Neural cell (in vitro differentiated cells): ENCODE data around the gene GSDME.

Source experiments
- CTCF ChIP-seq: fragments of 450-650 bp; IDR thresholded peaks from 2 replicates; pipeline ENCODE4 v1.5.1; 2014; ENCODE audit warnings: antibody characterized with exemption, mild to moderate bottlenecking, moderate library complexity; ENCODE audit not compliant: poor library complexity, severe bottlenecking
- RAD21 ChIP-seq: fragments of 450-650 bp; conservative IDR thresholded peaks from 2 replicates; pipeline ENCODE4 v1.6.1; 2014; ENCODE audit warnings: antibody characterized with exemption, mild to moderate bottlenecking, moderate library complexity
- REST ChIP-seq: IDR thresholded peaks from 2 replicates; pipeline ENCODE4 v1.6.1; 2012; ENCODE audit warnings: borderline replicate concordance

- TF ChIP-seq CTCF (no peak), REST (no peak), RAD21 (no peak)
Measured at GRCh38 chr7:24709051-24709450, 48.2 kb downstream of the GSDME start.
